Neural progenitor cell (in vitro differentiated cells): ENCODE results near the gene NDRG2.
"Not testable (repeated sequence)": the region's sequence is repeated elsewhere in the genome, so short reads cannot be mapped to it uniquely, and the experiment has no call there.

Experiments
- EZH2 ChIP-seq: fragments of 200-600 bp; sonication (generic); IDR thresholded peaks from 2 replicates; pipeline ENCODE4 v1.6.1; 2017; ENCODE audit warnings: antibody characterized with exemption, mild to moderate bottlenecking, moderate library complexity
- TF ChIP-seq, protein P1 (sequence below): fragments of 200-600 bp; sonication (generic); IDR thresholded peaks from 2 replicates; pipeline ENCODE4 v1.5.1; 2017; ENCODE audit warnings: antibody characterized with exemption, mild to moderate bottlenecking

- TF ChIP-seq, protein P1, sequence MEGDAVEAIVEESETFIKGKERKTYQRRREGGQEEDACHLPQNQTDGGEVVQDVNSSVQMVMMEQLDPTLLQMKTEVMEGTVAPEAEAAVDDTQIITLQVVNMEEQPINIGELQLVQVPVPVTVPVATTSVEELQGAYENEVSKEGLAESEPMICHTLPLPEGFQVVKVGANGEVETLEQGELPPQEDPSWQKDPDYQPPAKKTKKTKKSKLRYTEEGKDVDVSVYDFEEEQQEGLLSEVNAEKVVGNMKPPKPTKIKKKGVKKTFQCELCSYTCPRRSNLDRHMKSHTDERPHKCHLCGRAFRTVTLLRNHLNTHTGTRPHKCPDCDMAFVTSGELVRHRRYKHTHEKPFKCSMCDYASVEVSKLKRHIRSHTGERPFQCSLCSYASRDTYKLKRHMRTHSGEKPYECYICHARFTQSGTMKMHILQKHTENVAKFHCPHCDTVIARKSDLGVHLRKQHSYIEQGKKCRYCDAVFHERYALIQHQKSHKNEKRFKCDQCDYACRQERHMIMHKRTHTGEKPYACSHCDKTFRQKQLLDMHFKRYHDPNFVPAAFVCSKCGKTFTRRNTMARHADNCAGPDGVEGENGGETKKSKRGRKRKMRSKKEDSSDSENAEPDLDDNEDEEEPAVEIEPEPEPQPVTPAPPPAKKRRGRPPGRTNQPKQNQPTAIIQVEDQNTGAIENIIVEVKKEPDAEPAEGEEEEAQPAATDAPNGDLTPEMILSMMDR = not testable (repeated sequence)
- not testable (repeated sequence) for TF ChIP-seq EZH2
Observed at GRCh38 chr14:21040941-21041340, 16.1 kb upstream of the NDRG2 start.
